HUDEP-2 (cell line): Measurements from ENCODE around the gene RAD23A.

ENCODE experiments used
- DNase-seq, 76 experiments: peaks; one replicate each; lab custom pipeline; 2025; ENCODE audit not compliant: unreplicated experiment in 76 of 76; lab: John Stamatoyannopoulos, UW

The RAD23A gene

GRCh38 chr19:12982648-12983047, 37.0 kb downstream of the RAD23A start:
- no peak for DNase-seq

- no peak for DNase-seq
Observed at GRCh38 chr19:12983091-12983490, 37.4 kb downstream of the RAD23A start.

- DNase-seq, result peak in 70 of 76 experiments; percentile 38 to 91 (median 76)
Observed at GRCh38 chr19:12983542-12984142, 38.0 kb downstream of the RAD23A start.

- peak in 1 of 76 experiments; percentile 23 for DNase-seq
Observed at GRCh38 chr19:12984143-12984627, 38.5 kb downstream of the RAD23A start.

- no peak for DNase-seq
Observed at GRCh38 chr19:12984683-12985048, 39.0 kb downstream of the RAD23A start.

GRCh38 chr19:12985049-12985776, 39.6 kb downstream of the RAD23A start:
- DNase-seq, result peak in 12 of 76 experiments; percentile 14 to 55 (median 35)

GRCh38 chr19:12986726-12987125, 41.1 kb downstream of the RAD23A start:
- DNase-seq, result no peak

- no peak for DNase-seq
Observed at GRCh38 chr19:12987190-12987589, 41.5 kb downstream of the RAD23A start.

GRCh38 chr19:12987781-12988180, 42.1 kb downstream of the RAD23A start:
- DNase-seq, result no peak

GRCh38 chr19:12990431-12990830, 44.8 kb downstream of the RAD23A start:
- DNase-seq, result no peak

GRCh38 chr19:12990853-12991252, 45.2 kb downstream of the RAD23A start:
- no peak for DNase-seq

- no peak for DNase-seq
Observed at GRCh38 chr19:12991296-12991695, 45.6 kb downstream of the RAD23A start.

GRCh38 chr19:12992729-12993128, 47.1 kb downstream of the RAD23A start:
- no peak for DNase-seq

GRCh38 chr19:12993562-12993961, 47.9 kb downstream of the RAD23A start:
- DNase-seq, result no peak

GRCh38 chr19:12994701-12995595, 49.3 kb downstream of the RAD23A start, which contains the start of gene NFIX:
Gene NFIX (plus strand): TSS chr19:12995475. CDS start chr19:12995838, 363 bp downstream.
- DNase-seq, result peak in 53 of 76 experiments; percentile 17 to 78 (median 56)

- peak in 14 of 76 experiments; percentile 22 to 49 (median 34) for DNase-seq
Observed at GRCh38 chr19:12995596-12996405, 50.1 kb downstream of the RAD23A start.

GRCh38 chr19:12996406-12997094, 50.9 kb downstream of the RAD23A start:
- peak in 2 of 76 experiments; percentile 41 to 69 for DNase-seq

- DNase-seq, result no peak
Observed at GRCh38 chr19:12997179-12997966, 51.7 kb downstream of the RAD23A start.
